ENCODE measurements around the gene LRCOL1. TPM values are rescaled to one million over a fixed set of nuclear protein-coding genes. Genes with fewer than 3 reads are reported as not detected.

LRCOL1 gene
- total and polyA plus RNA-seq, 2 of the 8 experiments (the other 6 are each of a cell fraction or from before 2014, with no cell fraction given) = not detected

- Histone ChIP-seq H4K5ac (ENCODE audit: insufficient read length, low read depth, low read length) (no peak overlapping the region), H3K4ac (replicated peaks; ENCODE audit: insufficient read length, low read depth, low read length) (no peak overlapping the region), H4K20me1 (replicated peaks in 1 of 2; ENCODE audit: control insufficient read depth in 1 of 2, insufficient read depth in 2 of 2, low read length in 2 of 2) (peaks cover 0 to 6% of the 10 kb centered on the region in 2 experiments), H3K4me3 (ENCODE audit: extremely low read depth in 1 of 4, insufficient read depth in 2 of 4, low read depth in 3 of 4, low read length in 4 of 4) (no peak overlapping the region), H3K36me3 (ENCODE audit: control insufficient read depth in 2 of 4, insufficient read depth in 4 of 4, low read length in 3 of 4) (no peaks in the 10 kb centered on the region), H2BK5ac (ENCODE audit: low read depth, low read length) (no peak overlapping the region), H3K9me3 (ENCODE audit: insufficient read depth in 2 of 2, low read depth in 1 of 2, low read length in 1 of 2) (peaks cover 0 to 7% of the 10 kb centered on the region in 2 experiments; a peak in 1 of 4 replicates), H4K91ac (replicated peaks; ENCODE audit: insufficient read length, low read length) (no peak overlapping the region), H2BK120ac (replicated peaks; ENCODE audit: low read depth, low read length) (no peak overlapping the region), H3K79me2 (ENCODE audit: control insufficient read depth in 1 of 2, insufficient read depth in 2 of 2, low read length in 2 of 2) (no peaks in the 10 kb centered on the region), H3K4me1 (replicated peaks in 1 of 4; ENCODE audit: control insufficient read depth in 3 of 4, insufficient read depth in 4 of 4, low read length in 3 of 4) (no peaks in the 10 kb centered on the region), H2BK15ac (ENCODE audit: low read length) (no peak overlapping the region), H4K8ac (ENCODE audit: extremely low read depth, insufficient read depth, low read length) (no peak overlapping the region), H2BK20ac (ENCODE audit: low read length) (no peak overlapping the region), H3K23ac (ENCODE audit: insufficient read length) (no peak overlapping the region), H2AK5ac (ENCODE audit: low read depth, low read length) (no peak overlapping the region), H3K18ac (ENCODE audit: extremely low read depth, low read length) (no peak overlapping the region), H3K27ac (ENCODE audit: low read depth, low read length) (no peak overlapping the region), H3K23me2 (ENCODE audit: low read depth, low read length) (peaks cover under 1% of the 10 kb centered on the region; the same call in 1 of the 2 replicates), H2BK12ac (ENCODE audit: low read depth, low read length) (no peak overlapping the region), H3K14ac (ENCODE audit: insufficient read length) (no peak overlapping the region), H3K79me1 (ENCODE audit: low read depth, low read length) (no peaks in the 10 kb centered on the region), H3K9ac (replicated peaks in 1 of 4; ENCODE audit: extremely low read depth in 1 of 4, low read depth in 3 of 4, low read length in 3 of 4) (no peak overlapping the region), H2AFZ (ENCODE audit: low read length) (no peak overlapping the region), H3K4me2 (ENCODE audit: insufficient read depth in 1 of 2, low read depth in 2 of 2, low read length in 2 of 2) (no peak overlapping the region), H3K27me3 (replicated peaks in 1 of 4; ENCODE audit: control insufficient read depth in 3 of 4, extremely low read depth in 1 of 4, insufficient read depth in 3 of 4, low read length in 3 of 4) (peaks cover 29 to 65% (median 62%) of the 10 kb centered on the region in 4 experiments), H3K56ac (replicated peaks; ENCODE audit: insufficient read length, low read depth, low read length) (no peak overlapping the region)
- no peak for DNase-seq (ENCODE audit: low read depth in 1 of 2, low spot score in 2 of 2)
- CTCF ChIA-PET (ENCODE audit: partially characterized antibody) = interaction anchor here (0.7 to 1.1 kb wide), 5 partner anchors 8 to 178 kb away, joined by 3 to 4 read pairs (median 3); partner anchors contain the start of gene LRCOL1
- TF ChIP-seq PHF8 (conservative IDR thresholded peaks at IDR 0.05; ENCODE audit: low read depth, low read length) (no peak), GTF2F1 (IDR thresholded peaks at IDR 0.05; ENCODE audit: borderline replicate concordance, low read depth, low read length) (no peak), POU5F1 (IDR thresholded peaks at IDR 0.05; ENCODE audit: low read depth, low read length) (no peak), USF2 (IDR thresholded peaks at IDR 0.05; ENCODE audit: low read length) (no peak), ZNF274 (IDR thresholded peaks at IDR 0.05; ENCODE audit: borderline replicate concordance, extremely low read depth, low read length) (no peak)
- FAIRE-seq = no peak
- 86% methylated on average over 18 of the region's 18 CpGs; no CpG with 5 or more reads in 1 of the 2 experiments for WGBS, 2 experiments (ENCODE audit: extremely low coverage in 1 of 2, insufficient coverage in 1 of 2, insufficient read length in 1 of 2, insufficient replicate concordance in 2 of 2, low coverage in 1 of 2, low lambda C conversion rate in 2 of 2, missing lambda C conversion rate in 1 of 2)
- POLR2A ChIA-PET (ENCODE audit: partially characterized antibody) = interaction anchor here (1.1 to 3.3 kb wide), 4 partner anchors 11 to 32 kb away, joined by 3 to 20 read pairs (median 12); no protein-coding TSS in a partner anchor
Measured at GRCh38 chr12:132593521-132593920, 16.9 kb downstream of the LRCOL1 start.

Data from H1 (cell line).